RCC 7860 (cell line): ENCODE data around the gene IL31RA.
A peak's percentile ranks its signal among the peaks of the same experiment; 100 is the strongest.
"Not testable (repeated sequence)": the region's sequence is repeated elsewhere in the genome, so short reads cannot be mapped to it uniquely, and the experiment has no call there.

Experiments
- DNase-seq: peaks from one replicate; pipeline ENCODE4 v3.0.0-alpha.2; 2015; ENCODE audit warnings: low spot score
- FAIRE-seq: peaks from 2 replicates; lab custom pipeline; 2012; peaks lifted over from hg19 to GRCh38; lab: Jason Lieb, UNC

IL31RA gene

DNA sequence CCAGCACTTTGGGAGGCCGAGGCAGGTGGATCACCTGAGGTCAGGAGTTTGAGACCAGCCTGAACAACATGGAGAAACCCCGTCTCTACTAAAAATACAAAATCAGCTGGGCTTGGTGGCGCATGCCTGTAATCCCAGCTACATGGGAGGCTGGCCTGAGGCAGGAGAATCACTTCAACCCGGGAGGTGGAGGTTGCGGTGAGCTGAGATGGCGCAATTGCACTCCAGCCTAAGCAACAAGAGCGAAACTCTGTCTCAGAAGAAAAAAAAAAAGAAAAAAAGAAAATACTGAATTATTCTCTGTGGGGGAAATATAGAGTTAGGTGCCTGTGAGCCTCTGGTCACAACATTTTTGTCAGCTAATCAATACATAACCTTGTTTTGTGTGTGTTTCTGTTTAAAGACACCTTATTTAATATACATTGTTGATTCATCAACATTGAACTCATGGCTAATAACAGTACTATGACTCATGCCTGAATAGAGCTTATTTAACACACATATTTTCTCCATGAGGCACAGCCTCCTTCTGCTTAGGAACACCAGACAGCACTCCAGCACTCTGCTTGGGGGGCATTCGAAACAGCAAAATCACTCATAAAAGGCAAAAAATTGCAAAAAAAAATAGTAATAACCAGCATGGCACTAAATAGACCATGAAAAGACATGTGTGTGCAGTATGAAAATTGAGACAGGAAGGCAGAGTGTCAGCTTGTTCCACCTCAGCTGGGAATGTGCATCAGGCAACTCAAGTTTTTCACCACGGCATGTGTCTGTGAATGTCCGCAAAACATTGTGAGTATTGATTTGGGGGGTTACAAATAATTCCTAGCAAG is at the start of gene IL31RA:
Gene IL31RA, plus strand, starts transcription at position 519 of the 836 bp plus-strand sequence. Its CDS starts 214 bp downstream, at position 733.
- no peak for FAIRE-seq
- DNase-seq: peak; percentile 26

- DNase-seq, FAIRE-seq: not testable (repeated sequence)
Measured at GRCh38 chr5:55808814-55809213, 42.3 kb upstream of the IL31RA start.

DNA sequence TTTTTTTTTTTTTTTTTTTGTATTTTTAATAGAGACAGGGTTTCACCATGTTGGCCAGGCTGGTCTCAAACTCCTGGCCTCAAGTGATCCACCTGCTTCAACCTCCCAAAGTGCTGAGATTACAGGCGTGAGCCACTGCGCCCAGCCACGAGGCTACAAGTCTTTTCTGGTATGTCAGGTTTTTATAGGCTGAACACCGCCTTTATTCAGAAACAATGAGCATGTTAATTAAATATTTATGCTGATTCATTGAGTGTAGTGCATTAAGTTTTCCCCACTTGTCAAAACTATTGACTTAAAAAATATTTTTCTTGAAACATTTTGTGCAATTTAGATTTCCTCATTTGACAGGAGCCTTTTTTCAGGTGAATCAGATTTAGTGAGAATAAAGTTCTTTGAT is 35.2 kb upstream of the IL31RA start:
- not testable (repeated sequence) for DNase-seq, FAIRE-seq

DNA sequence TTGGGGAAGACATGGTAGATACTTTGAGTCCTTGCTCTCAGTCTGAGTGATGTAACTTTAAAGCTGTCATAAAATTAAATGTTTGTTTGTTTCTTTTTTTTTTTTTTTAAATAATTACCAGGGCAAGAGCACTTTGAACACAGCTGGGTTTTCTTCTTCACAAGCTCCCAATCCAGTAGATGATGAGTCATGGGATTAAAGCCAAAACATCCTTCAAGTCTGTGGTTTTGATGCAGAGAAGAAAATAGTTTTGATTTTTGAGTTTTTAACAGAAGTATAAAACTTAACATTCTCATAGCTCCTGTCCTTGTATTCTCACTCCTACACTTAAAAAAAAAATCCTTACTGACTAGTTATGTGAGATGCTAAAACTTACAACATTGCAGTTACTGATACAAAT is 34.8 kb upstream of the IL31RA start:
- peak; percentile 46 for FAIRE-seq

GRCh38 chr5:55817030-55817429 is 34.1 kb upstream of the IL31RA start:
- FAIRE-seq: no peak

More for the DNA sequence above, 34.8 kb upstream of the IL31RA start:
- no peak for DNase-seq

DNA sequence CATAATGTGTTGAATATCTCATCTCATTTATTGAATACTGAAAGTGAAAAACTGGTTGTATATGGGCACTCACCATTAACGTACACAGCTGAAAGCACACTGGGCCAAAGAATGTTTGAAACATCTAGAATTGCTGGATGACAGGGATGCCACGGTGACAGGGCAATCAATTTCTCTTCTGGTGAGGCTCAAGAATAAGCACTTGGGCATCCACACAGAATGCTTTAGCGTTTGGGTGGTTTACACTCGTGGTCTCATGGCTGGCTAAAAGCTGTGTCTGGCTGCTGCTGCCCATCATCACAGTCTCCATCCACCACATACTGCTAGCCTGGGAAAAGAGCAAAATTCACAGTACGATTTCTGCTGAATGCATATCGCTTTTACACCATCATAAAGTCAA is 30.7 kb upstream of the IL31RA start:
- FAIRE-seq: no peak

More at GRCh38 chr5:55817030-55817429, 34.1 kb upstream of the IL31RA start:
- DNase-seq: no peak

GRCh38 chr5:55821731-55822512 is 29.2 kb upstream of the IL31RA start:
- no peak for DNase-seq

More for the DNA sequence above, 30.7 kb upstream of the IL31RA start:
- DNase-seq: no peak

GRCh38 chr5:55823151-55823796 is 27.9 kb upstream of the IL31RA start:
- DNase-seq (no peak), FAIRE-seq (no peak)

More at GRCh38 chr5:55821731-55822512, 29.2 kb upstream of the IL31RA start:
- no peak for FAIRE-seq

- DNase-seq (no peak), FAIRE-seq (no peak)
Measured at GRCh38 chr5:55829956-55830355, 21.2 kb upstream of the IL31RA start.

- DNase-seq (no peak), FAIRE-seq (no peak)
Measured at GRCh38 chr5:55832446-55832845, 18.7 kb upstream of the IL31RA start.

GRCh38 chr5:55836191-55836590 is 15.0 kb upstream of the IL31RA start:
- FAIRE-seq (no peak), DNase-seq (no peak)

DNA sequence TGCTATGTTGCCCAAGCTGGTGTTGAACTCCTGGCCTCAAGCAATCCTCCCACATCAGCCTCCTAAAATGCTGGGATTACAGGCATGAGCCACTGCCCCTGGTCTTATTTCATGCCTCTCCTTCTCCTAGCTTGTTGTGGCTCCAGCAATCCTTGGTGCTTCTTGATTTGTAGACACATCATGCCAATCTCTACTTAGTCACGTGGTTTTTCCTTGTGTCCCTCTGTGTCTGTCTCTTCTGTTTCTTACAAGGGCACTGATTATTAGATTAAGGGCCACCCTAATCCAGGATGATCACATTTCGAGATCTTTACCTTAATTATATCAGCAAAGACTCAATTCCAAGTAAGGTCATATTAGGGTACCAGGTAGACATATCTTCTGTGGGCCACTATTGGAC is 9.2 kb upstream of the IL31RA start:
- DNase-seq: no peak
- FAIRE-seq: no peak

DNA sequence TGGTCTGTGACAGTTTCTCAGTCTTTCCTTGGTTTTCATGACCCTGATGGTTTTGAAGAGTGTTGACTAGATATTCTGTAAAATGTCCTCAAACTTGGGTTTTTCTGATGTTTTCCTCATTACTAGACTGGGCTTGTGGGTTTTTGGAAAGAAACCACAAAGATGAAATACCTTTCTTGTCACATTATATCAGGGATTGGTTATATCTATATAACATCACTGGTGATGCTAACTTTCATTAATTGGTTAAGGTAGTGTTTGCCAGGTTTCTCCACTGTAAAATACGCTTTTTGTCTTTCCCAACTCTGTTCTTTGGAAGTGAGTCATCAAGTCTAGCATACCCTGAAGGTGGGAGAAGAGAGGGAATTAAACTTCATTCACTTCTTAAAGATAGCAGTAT is 3.3 kb upstream of the IL31RA start:
- no peak for FAIRE-seq

DNA sequence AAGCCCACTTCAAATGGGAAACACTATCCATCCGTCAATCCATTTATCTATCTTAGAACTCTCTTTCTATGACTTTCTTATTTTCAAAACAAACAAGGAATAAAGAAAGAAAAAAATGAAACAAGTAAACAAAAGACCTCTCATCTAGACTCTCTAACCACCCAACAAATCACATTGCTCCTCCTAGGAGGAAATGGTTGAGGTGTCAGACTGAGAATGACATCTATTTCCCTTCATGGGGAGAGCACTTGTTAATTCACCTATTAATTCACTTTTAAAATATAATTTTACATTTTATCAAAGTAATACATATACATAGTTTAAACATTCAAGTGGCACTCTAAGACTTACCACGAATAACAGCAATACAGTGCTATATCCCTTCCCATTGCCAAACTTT is 2.4 kb upstream of the IL31RA start:
- FAIRE-seq: no peak
- DNase-seq: no peak

More for the DNA sequence above, 3.3 kb upstream of the IL31RA start:
- DNase-seq: no peak

DNA sequence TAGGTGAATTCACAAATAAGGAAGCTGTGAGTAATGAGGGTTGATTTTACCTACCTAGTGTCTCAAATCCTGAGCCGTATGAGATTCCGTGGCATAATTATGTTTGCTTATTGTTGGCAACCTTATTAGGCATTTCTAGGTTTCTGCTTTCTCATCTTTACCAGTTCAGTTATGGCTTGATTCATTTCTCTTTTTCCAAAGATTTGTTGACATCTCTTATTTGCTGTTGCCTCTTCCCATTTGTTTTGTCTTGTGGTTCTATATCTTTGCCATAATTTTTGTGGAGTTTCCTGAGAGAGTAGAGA is 470 bp downstream of the IL31RA start:
- FAIRE-seq (no peak), DNase-seq (no peak)

GRCh38 chr5:55852503-55852902 is 1.3 kb downstream of the IL31RA start:
- no peak for FAIRE-seq

DNA sequence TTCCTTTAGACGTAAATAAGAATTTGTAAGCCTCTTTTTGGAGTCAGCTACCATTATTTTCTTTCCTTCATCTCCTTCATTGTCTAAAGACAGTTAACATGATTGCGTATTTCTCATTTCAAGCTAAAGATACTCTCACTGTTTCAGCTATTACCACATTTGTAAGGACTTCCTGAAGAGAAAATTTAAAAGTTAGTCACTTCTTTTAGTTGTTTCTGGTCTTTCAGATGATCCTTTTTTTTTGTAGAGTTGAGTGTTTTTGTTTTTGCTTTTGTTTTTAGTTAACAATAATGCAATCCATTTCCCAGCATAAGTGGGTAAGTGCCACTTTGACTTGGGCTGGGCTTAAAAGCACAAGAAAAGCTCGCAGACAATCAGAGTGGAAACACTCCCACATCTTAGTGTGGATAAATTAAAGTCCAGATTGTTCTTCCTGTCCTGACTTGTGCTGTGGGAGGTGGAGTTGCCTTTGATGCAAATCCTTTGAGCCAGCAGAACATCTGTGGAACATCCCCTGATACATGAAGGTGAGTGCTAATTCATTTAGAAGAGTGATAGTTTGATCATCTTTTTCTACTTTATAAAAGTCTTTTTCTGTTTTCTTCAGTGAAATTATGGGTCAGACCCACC is 2.0 kb downstream of the IL31RA start:
- DNase-seq (no peak), FAIRE-seq (no peak)

More at GRCh38 chr5:55852503-55852902, 1.3 kb downstream of the IL31RA start:
- DNase-seq: no peak

DNA sequence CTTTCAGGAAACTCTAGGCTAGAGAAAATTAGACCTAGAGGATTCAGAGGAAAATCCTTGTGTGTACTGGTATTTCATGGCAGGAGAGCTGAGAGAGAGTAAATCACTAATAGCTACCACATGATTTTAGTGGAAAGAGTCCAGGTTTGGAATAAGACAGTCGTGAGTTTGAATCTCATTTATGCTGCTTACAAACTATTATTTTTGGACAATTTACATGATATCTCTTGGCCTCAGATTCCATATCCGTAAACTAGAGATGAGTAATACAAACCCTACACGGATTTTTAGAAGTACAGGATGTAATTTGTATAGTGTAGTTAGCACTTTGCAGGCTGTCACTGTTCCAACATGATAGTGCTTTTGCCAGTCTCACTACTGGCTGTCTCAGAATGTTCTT is 2.7 kb downstream of the IL31RA start:
- FAIRE-seq (no peak), DNase-seq (no peak)

- FAIRE-seq: no peak
- DNase-seq: no peak
Measured at GRCh38 chr5:55855509-55855908, 4.4 kb downstream of the IL31RA start.

- FAIRE-seq: no peak
- no peak for DNase-seq
Measured at GRCh38 chr5:55856516-55857246, 5.5 kb downstream of the IL31RA start.
